Astrocyte (in vitro differentiated cells and primary cell): ENCODE data around the gene SPARCL1. TPM values are rescaled to one million over a fixed set of nuclear protein-coding genes. Genes with fewer than 3 reads are reported as not detected.
A peak's percentile ranks its signal among the peaks of the same experiment; 100 is the strongest.

Experiments used
- DNase-seq: peaks from one replicate; pipeline ENCODE4 v3.0.0-alpha.2; 2010; ENCODE audit warnings: low read depth
- FAIRE-seq: peaks from 2 replicates; lab custom pipeline; 2011; peaks lifted over from hg19 to GRCh38; lab: Jason Lieb, UNC
- H2AFZ ChIP-seq: 2 replicates; pipeline ENCODE4 v1.6.0; 2012; ENCODE audit warnings: low read depth, low read length, inconsistent platforms
- H3K27ac ChIP-seq: 2 replicates; pipeline ENCODE4 v1.5.1; 2011; ENCODE audit warnings: low read depth, low read length, inconsistent platforms
- H3K27me3 ChIP-seq: 2 replicates; pipeline ENCODE4 v1.6.0; 2011; ENCODE audit warnings: low read length, inconsistent platforms; ENCODE audit not compliant: insufficient read depth
- H3K36me3 ChIP-seq: 2 replicates; pipeline ENCODE4 v1.5.1; 2011; ENCODE audit warnings: low read length, inconsistent platforms; ENCODE audit not compliant: insufficient read depth
- H3K4me1 ChIP-seq: 2 replicates; pipeline ENCODE4 v1.5.1; 2011; ENCODE audit warnings: low read length, inconsistent platforms; ENCODE audit not compliant: insufficient read depth
- H3K4me2 ChIP-seq: 2 replicates; pipeline ENCODE4 v1.6.0; 2012; ENCODE audit warnings: low read length, inconsistent platforms
- H3K4me3 ChIP-seq: 2 replicates; pipeline ENCODE4 v1.5.1; 2011; ENCODE audit warnings: low read depth, mild to moderate bottlenecking, low read length, inconsistent platforms; ENCODE audit not compliant: insufficient read depth
- H3K79me2 ChIP-seq: 2 replicates; pipeline ENCODE4 v1.6.0; 2012; ENCODE audit warnings: mild to moderate bottlenecking, low read length, inconsistent platforms; ENCODE audit not compliant: insufficient read depth
- H3K9ac ChIP-seq: 2 replicates; pipeline ENCODE4 v1.6.0; 2012; ENCODE audit warnings: mild to moderate bottlenecking, low read length, inconsistent platforms
- H3K9me3 ChIP-seq: 2 replicates; pipeline ENCODE4 v1.5.1; 2012; ENCODE audit warnings: low read depth, mild to moderate bottlenecking, low read length, inconsistent platforms; ENCODE audit not compliant: insufficient read depth
- H4K20me1 ChIP-seq: 2 replicates; pipeline ENCODE4 v1.6.0; 2012; ENCODE audit warnings: low read length, inconsistent platforms; ENCODE audit not compliant: insufficient read depth
- H3K27ac Mint-ChIP-seq: one replicate; pipeline ENCODE4 v1.8.0; 2021; ENCODE audit warnings: mild to moderate bottlenecking, mixed read lengths; ENCODE audit not compliant: unreplicated experiment
- H3K27me3 Mint-ChIP-seq: one replicate; pipeline ENCODE4 v1.8.0; 2021; ENCODE audit warnings: low read depth, mixed read lengths; ENCODE audit not compliant: unreplicated experiment
- H3K36me3 Mint-ChIP-seq: one replicate; pipeline ENCODE4 v1.8.0; 2021; ENCODE audit warnings: low read depth, mixed read lengths; ENCODE audit not compliant: unreplicated experiment
- H3K4me1 Mint-ChIP-seq: one replicate; pipeline ENCODE4 v1.8.0; 2021; ENCODE audit warnings: low read depth, mixed read lengths; ENCODE audit not compliant: unreplicated experiment
- H3K4me3 Mint-ChIP-seq: one replicate; pipeline ENCODE4 v1.8.0; 2021; ENCODE audit warnings: mild to moderate bottlenecking, moderate library complexity, mixed read lengths; ENCODE audit not compliant: unreplicated experiment
- H3K9me3 Mint-ChIP-seq: one replicate; pipeline ENCODE4 v1.8.0; 2021; ENCODE audit warnings: mild to moderate bottlenecking, mixed read lengths; ENCODE audit not compliant: unreplicated experiment
- EZH2 ChIP-seq: IDR thresholded peaks from 2 replicates; pipeline ENCODE4 v1.6.1; 2012; ENCODE audit warnings: mild to moderate bottlenecking, low read length, inconsistent platforms; ENCODE audit not compliant: insufficient read depth
- total RNA-seq: library from RNA; stranded (reverse); gene quantifications from 2 replicates; pipeline ENCODE4 v1.2.1, GENCODE V29; 2021
- TF ChIP-seq, protein P1 (sequence below): IDR thresholded peaks from 2 replicates; pipeline ENCODE4 v1.5.1; 2011; ENCODE audit warnings: low read depth, mild to moderate bottlenecking, inconsistent platforms, low read length, moderate library complexity; ENCODE audit not compliant: insufficient read depth

SPARCL1 gene
- total RNA-seq, 1 donor from 2014 or later = 0.25 TPM

DNA sequence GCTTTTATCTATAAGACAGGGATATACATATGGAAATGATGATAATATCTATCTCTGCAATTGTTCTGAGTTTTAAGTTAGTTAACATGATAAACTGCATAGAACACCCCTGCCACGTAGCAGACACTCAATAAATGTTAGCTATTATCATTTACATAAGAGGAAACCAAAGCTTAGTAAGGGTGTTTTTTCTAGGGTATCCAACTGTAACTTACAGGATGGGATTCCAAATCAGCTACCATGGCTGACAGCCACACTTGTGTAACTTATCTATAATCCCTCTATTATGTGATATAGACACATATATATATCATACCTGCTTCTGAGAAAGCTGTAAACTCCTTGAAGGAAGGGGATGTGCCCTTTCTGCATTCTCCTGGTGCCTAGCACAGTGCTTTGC, 1.1 kb upstream of the SPARCL1 start:
- no peaks in the 10 kb centered on the region for H3K9me3 ChIP-seq
- FAIRE-seq = no peak

DNA sequence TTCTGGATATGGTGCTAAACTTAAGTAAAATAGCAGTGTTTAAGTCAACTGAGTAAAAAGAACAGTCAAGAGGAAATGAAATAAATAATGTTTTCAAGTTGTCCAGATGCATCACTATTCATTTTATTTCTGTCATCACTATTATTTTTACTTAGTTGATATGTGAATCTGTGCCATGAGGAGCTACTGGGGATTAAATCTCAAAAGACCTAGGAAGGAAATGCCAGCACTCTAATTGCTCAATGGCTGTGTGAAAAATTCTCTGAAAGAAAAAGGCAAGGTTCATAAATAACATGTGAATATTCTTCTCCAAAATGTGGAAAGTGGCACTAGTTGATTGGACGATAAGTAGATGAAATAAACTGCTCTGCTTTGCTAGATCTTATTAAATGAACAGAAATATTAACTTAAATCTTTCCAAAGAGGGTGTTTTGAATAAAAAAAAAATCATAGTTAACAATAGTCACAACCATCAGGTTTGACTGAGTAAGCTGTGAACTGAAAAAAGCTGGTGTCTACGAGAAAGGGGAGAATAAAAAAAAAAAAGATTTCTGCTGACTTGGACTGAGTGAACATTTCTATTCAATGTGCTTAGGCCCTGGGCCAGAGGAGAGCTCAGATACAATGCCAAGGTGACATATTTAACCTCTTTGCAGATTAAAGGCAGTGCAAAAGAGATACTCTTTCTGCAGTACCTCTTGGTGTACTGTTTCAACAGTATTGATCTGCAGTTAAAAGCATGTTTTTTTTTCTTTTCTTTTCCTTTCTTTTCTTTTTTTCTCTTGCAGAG, 1.6 kb downstream of the SPARCL1 start:
- Mint-ChIP-seq H3K36me3 (peaks cover 6% of the 10 kb centered on the region), H3K9me3 (peaks cover 2% of the 10 kb centered on the region), H3K27ac (no peak overlapping the region), H3K27me3 (no peaks in the 10 kb centered on the region), H3K4me3 (no peak overlapping the region), H3K4me1 (peaks cover 4% of the 10 kb centered on the region)
- no peaks in the 10 kb centered on the region for H4K20me1 ChIP-seq
- no peaks in the 10 kb centered on the region for H3K36me3 ChIP-seq
- no peak overlapping the region for H3K9ac ChIP-seq
- H3K27me3 ChIP-seq = no peaks in the 10 kb centered on the region
- no peaks in the 10 kb centered on the region for H3K9me3 ChIP-seq
- no peaks in the 10 kb centered on the region for H3K79me2 ChIP-seq
- no peak overlapping the region for H3K4me3 ChIP-seq
- H3K27ac ChIP-seq = no peak overlapping the region
- FAIRE-seq = no peak
- no peaks in the 10 kb centered on the region for H3K4me1 ChIP-seq
- H3K4me2 ChIP-seq = no peak overlapping the region
- no peak overlapping the region for H2AFZ ChIP-seq
- TF ChIP-seq, protein P1, sequence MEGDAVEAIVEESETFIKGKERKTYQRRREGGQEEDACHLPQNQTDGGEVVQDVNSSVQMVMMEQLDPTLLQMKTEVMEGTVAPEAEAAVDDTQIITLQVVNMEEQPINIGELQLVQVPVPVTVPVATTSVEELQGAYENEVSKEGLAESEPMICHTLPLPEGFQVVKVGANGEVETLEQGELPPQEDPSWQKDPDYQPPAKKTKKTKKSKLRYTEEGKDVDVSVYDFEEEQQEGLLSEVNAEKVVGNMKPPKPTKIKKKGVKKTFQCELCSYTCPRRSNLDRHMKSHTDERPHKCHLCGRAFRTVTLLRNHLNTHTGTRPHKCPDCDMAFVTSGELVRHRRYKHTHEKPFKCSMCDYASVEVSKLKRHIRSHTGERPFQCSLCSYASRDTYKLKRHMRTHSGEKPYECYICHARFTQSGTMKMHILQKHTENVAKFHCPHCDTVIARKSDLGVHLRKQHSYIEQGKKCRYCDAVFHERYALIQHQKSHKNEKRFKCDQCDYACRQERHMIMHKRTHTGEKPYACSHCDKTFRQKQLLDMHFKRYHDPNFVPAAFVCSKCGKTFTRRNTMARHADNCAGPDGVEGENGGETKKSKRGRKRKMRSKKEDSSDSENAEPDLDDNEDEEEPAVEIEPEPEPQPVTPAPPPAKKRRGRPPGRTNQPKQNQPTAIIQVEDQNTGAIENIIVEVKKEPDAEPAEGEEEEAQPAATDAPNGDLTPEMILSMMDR = no peak
- TF ChIP-seq EZH2 = no peak
- DNase-seq = no peak

More for the DNA sequence above, 1.1 kb upstream of the SPARCL1 start:
- no peaks in the 10 kb centered on the region for H3K27me3 ChIP-seq
- no peak for DNase-seq
- H3K27ac ChIP-seq = no peak overlapping the region
- no peak overlapping the region for H2AFZ ChIP-seq
- H3K4me3 ChIP-seq = no peak overlapping the region
- no peak overlapping the region for H3K27ac Mint-ChIP-seq
- no peak overlapping the region for H3K9ac ChIP-seq
- H3K79me2 ChIP-seq = no peaks in the 10 kb centered on the region
- no peaks in the 10 kb centered on the region for H3K4me1 ChIP-seq
- no peak overlapping the region for H3K4me2 ChIP-seq
- H3K36me3 ChIP-seq = no peaks in the 10 kb centered on the region
- peaks cover 6% of the 10 kb centered on the region for H3K4me1 Mint-ChIP-seq
- peaks cover 6% of the 10 kb centered on the region for H3K36me3 Mint-ChIP-seq
- H3K9me3 Mint-ChIP-seq = peaks cover 2% of the 10 kb centered on the region
- TF ChIP-seq, protein P1 = no peak
- TF ChIP-seq EZH2 = no peak
- H3K27me3 Mint-ChIP-seq = no peaks in the 10 kb centered on the region
- no peaks in the 10 kb centered on the region for H4K20me1 ChIP-seq
- H3K4me3 Mint-ChIP-seq = no peak overlapping the region

DNA sequence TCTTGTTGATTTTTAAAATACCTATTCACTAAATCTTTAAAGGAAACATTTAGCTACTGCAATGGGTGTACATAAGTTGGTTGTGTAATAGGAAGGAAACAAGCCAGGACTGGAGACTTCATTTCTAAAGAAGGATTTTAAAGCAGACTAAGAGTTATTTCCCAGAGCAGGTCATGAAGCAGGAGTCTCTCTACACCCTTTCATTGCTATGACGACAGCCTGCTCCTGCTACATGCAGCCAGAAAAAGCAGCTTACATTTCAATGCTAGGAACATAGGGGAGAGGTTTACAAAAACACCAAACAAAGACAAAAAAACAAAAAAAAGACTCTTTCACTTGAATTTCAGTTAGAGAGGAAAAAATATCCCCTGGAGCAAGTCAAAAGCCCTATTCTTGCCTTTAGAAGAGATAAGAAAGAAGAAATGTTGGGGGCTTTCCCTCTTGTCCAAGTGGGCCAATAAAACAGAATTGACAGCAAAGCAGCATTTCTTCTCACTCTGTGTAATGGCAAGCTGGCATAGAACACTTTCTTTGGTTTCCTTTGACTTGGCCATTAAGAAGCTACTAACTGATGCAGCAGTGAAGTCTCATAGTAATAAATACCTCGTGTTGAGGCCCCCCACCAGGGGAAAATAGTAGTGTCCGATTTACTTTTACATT, 3.4 kb downstream of the SPARCL1 start:
- peak overlapping the region; percentile 16 for H3K27ac Mint-ChIP-seq
- no peaks in the 10 kb centered on the region for H3K9me3 ChIP-seq
- peaks cover 12% of the 10 kb centered on the region for H3K4me1 Mint-ChIP-seq
- H3K27me3 Mint-ChIP-seq = no peaks in the 10 kb centered on the region
- no peaks in the 10 kb centered on the region for H3K27me3 ChIP-seq
- H3K9me3 Mint-ChIP-seq = peaks cover 2% of the 10 kb centered on the region
- no peak for FAIRE-seq
- H3K36me3 Mint-ChIP-seq = peaks cover 6% of the 10 kb centered on the region
- DNase-seq = peak; percentile 16
- no peaks in the 10 kb centered on the region for H3K36me3 ChIP-seq
- H2AFZ ChIP-seq = no peak overlapping the region
- no peak for TF ChIP-seq EZH2
- TF ChIP-seq, protein P1 = no peak
- H3K4me3 ChIP-seq = no peak overlapping the region
- no peak overlapping the region for H3K4me3 Mint-ChIP-seq
- H3K9ac ChIP-seq = no peak overlapping the region
- no peak overlapping the region for H3K27ac ChIP-seq
- H4K20me1 ChIP-seq = no peaks in the 10 kb centered on the region
- H3K79me2 ChIP-seq = no peaks in the 10 kb centered on the region
- peaks cover 6% of the 10 kb centered on the region for H3K4me1 ChIP-seq
- no peak overlapping the region for H3K4me2 ChIP-seq
